GM21529 (cell line): Measurements from ENCODE around the gene KIF26B.
"Not testable (repeated sequence)": the region's sequence is repeated elsewhere in the genome, so short reads cannot be mapped to it uniquely, and the experiment has no call there.

ENCODE experiments used
- ATAC-seq: cut with Tn5 transposase; IDR thresholded peaks from one replicate; pipeline ENCODE4 v1.9.1; 2021; ENCODE audit not compliant: unreplicated experiment

The KIF26B gene

GRCh38 chr1:245311887-245312536 is 157.2 kb downstream of the KIF26B start:
- ATAC-seq = no peak

- ATAC-seq = no peak
Observed at GRCh38 chr1:245313576-245313975, 158.8 kb downstream of the KIF26B start.

- no peak for ATAC-seq
Observed at GRCh38 chr1:245316784-245317183, 162.0 kb downstream of the KIF26B start.

GRCh38 chr1:245317217-245317616 is 162.4 kb downstream of the KIF26B start:
- no peak for ATAC-seq

- ATAC-seq = no peak
Observed at GRCh38 chr1:245319094-245319493, 164.3 kb downstream of the KIF26B start.

DNA sequence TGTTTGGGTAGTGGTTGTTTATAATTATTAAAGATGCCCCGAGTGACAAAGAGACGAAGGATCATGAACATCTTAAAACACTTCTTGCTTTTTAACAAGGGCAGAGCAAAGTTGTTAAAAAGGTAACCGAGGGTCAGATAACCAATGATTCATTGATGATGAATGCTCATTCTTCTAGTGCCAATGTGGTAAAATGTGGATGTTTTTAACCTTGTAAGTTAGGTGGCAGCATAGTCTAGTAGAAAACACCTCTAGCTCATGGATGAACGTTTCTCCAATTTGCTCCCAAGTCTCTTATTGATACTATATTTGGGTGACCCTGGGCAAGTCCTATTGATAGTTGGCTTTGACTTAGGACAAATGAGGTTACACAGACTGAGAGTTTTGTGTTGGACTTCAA is 167.9 kb downstream of the KIF26B start:
- no peak for ATAC-seq

DNA sequence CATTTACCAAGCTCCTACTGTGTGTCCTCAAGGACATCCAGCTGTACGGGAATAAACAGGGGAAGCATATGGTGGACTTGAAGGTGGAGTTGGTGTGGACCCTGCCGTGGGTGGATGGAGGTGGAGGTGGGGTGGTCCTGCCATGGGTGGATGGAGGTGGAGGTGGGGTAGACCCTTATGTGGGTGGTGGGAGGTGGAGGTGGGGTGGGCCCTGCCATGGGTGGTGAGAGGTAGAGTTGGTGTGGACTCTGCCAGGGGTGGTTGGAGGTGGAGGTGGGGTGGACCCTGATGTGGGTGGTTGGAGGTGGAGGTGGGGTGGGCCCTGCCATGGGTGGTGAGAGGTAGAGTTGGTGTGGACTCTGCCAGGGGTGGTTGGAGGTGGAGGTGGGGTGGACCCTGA is 169.0 kb downstream of the KIF26B start:
- ATAC-seq = not testable (repeated sequence)

DNA sequence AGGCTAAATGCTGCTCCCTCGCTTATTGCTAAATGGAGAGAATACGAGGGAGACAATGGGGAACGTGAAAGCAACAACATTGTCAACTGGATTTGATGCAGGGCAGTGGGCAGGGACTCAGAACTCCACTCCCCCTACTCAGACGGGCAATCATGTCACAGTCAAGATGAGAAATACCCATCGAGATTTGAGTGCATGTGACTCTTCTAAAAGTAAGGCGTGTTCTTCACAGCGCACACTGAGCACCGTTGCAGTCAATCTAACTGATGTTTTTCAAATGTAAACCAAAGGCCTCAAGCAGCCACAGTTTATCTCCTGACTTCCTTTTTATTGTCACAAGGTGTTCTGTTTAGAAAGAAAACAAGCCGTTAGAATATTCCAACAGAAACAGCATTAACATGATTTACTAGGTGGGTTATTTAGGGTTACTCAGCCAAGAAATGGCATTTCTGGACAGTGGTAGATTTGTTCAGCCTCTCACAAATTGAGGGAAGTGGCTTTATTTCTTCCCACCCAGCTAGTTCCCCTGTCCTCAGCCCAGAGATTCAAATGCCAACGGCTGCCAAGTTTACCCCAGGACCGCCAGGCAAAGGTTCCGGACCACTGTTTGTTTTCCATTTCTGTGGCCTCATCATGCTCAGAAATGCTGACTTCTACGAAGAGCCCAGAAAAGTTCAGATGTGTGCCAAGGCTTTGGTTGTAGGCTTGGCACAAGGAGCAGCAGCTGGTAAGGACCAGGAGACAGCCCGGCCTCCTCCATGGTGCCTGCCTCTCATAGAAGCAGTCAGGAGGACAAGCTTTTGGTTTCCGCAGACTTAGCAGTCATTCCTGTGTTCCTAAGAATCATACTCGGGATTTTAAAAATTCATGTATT is 171.4 kb downstream of the KIF26B start:
- no peak for ATAC-seq

GRCh38 chr1:245327360-245327759 is 172.6 kb downstream of the KIF26B start:
- no peak for ATAC-seq

- ATAC-seq = no peak
Observed at GRCh38 chr1:245327842-245328241, 173.1 kb downstream of the KIF26B start.

DNA sequence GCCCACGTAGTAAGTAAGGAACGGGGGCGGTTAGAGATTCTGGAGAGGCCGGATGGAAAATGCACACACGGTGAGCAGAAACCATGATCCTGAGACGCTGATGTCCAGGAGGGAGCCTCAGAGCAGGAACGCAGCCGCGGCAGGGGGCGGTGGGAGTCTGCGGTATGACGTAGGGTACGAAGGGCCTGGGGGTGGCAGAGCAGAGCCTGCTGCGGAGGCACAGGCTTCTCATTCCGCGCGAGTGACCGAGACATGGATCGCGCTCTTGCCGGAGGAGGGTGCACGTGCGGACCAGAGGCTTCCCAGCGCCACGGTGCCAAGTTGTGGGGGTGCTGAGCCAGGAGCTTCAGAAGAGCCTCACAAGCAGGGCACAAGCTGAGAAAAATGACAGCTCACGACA is 176.2 kb downstream of the KIF26B start:
- ATAC-seq = no peak

DNA sequence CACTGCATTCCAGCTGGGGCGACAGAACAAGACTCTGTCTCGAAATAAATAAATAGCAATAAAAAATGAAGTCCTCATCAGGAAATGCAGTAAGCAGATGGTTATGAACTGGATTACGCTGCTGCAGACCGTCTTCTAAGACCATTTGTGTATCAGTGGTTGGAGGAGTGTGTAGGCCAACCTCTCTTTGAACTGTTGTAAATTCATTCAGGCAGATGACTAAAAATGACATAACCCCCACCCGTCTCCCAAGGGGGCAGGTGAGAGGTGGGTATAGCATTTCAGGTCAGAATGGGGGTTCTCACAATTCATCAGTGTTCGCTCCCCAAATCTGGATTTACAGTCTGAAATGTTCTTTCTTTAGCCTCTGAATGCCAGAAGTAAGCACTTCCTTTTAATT is 177.3 kb downstream of the KIF26B start:
- ATAC-seq = no peak

DNA sequence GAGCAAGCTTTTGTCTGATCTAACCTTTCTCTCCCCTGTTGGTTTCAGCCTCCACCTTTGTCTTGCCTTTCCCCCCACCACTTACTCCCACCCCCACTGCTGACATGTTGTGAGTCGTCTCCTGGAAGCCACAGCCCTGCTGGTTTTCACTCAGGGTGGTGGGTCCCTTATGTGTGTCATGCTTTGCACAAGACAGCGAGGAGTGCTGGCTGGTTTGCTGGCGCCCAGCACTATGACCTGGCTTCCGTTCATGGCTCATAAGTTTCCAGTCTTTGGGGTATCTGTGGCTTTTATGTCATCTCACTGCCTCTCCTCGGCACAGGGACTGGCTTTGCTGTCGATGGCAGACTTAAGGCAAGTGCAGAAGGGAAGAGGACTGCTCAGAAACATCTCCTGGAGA is 177.7 kb downstream of the KIF26B start:
- no peak for ATAC-seq

GRCh38 chr1:245334235-245334634 is 179.4 kb downstream of the KIF26B start:
- ATAC-seq = no peak

GRCh38 chr1:245334827-245335490 is 180.2 kb downstream of the KIF26B start:
- ATAC-seq = no peak

DNA sequence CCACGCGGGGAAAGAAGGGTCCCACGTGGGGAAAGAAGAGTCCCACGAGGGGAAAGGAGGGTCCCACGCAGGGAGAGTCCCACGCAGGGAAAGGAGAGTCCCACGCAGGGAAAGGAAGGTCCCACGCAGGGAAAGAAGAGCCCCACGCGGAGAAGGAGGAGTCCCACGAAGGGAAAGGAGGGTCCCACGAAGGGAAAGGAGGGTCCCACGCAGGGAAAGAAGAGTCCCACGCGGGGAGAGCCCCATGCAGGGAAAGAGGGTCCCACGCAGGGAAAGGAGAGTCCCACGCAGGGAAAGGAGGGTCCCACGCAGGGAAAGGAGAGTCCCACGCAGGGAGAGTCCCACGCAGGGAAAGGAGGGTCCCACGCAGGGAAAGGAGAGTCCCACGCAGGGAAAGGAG is 180.9 kb downstream of the KIF26B start:
- not testable (repeated sequence) for ATAC-seq

GRCh38 chr1:245336149-245336983 is 181.6 kb downstream of the KIF26B start:
- ATAC-seq = no peak

GRCh38 chr1:245336984-245337355 is 182.2 kb downstream of the KIF26B start:
- not testable (repeated sequence) for ATAC-seq

DNA sequence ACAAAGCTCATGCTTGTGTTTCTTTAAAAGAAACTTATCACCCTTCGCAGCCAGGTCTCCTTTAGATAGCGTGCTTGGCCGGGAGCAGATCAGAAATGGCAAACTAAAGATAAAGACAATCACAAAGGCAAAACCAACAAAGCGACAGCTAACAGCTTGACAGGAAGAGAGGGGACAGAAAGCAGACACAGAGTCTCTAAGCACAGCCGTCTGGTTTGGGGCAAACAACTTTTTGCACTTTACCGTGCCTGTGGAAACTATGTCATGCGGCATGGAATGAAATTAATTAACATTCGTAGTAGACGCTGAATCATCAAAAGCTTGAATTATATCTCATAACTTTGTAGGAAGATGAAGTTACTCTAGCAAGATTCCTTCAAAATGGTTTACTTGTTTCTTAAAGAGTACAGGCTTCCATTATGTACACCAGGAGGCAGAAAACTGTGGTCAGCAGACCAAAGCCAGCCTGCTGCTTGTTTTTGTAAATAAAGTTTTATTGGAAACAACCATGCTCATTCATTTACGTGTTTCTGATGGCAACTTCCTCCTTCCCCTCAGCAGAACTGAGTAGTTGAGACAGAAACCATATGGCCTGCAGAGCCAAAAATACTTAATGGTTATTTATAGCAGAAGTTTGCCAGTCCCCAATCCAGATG is 183.2 kb downstream of the KIF26B start:
- ATAC-seq = no peak

DNA sequence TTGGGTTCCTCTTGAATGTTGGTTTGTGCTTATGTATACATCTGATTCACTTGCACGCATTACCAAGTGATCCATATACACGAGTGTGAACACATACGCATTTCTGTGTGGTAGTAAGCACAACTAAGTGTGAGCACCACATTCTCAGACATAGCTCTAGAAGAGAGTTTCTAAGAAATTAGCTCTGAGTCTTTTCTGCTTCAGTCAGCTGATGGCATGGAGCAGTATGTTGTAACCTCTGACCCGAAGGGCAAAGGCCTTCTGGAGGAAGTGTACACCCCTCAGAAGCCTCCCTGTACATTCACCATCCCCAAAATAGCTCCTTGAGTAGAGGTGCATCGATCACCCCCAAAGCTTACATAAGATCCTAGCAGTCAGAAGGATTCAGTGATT is 183.7 kb downstream of the KIF26B start:
- ATAC-seq = no peak

- no peak for ATAC-seq
Observed at GRCh38 chr1:245341743-245342142, 187.0 kb downstream of the KIF26B start.
